Liver (tissue), 9 donors: Measurements from ENCODE around the gene SAMD5. TPM values are rescaled to one million over a fixed set of nuclear protein-coding genes. Genes with fewer than 3 reads are reported as not detected.

Source experiments
- DNase-seq: peaks from one replicate; pipeline ENCODE4 v3.0.0-alpha.2; 2017; ENCODE audit warnings: low spot score
- H3K27ac ChIP-seq, 2 donors: one replicate each; pipeline ENCODE4 v1.7.0; 2013; ENCODE audit warnings: inconsistent platforms in 2 of 2, low read length in 2 of 2, control low read depth in 1 of 2, low read depth in 1 of 2, mild to moderate bottlenecking in 1 of 2
- H3K27me3 ChIP-seq, 4 donors: one replicate each; pipeline versions ENCODE4 v1.6.1 to v1.7.0; 2013; ENCODE audit warnings: low read length in 3 of 4, inconsistent platforms in 1 of 4, mild to moderate bottlenecking in 1 of 4, moderate library complexity in 1 of 4; ENCODE audit not compliant: control insufficient read depth in 4 of 4, insufficient read depth in 4 of 4
- H3K36me3 ChIP-seq, 4 donors: one replicate each; pipeline versions ENCODE4 v1.6.1 to v1.7.0; 2013; ENCODE audit warnings: low read length in 3 of 4, mild to moderate bottlenecking in 3 of 4, low read depth in 1 of 4, moderate library complexity in 1 of 4; ENCODE audit not compliant: control insufficient read depth in 4 of 4, insufficient read depth in 3 of 4
- H3K4me1 ChIP-seq, 4 donors: one replicate each; pipeline versions ENCODE4 v1.6.1 to v1.7.0; 2013; ENCODE audit warnings: low read length in 3 of 4, mild to moderate bottlenecking in 3 of 4, moderate library complexity in 1 of 4; ENCODE audit not compliant: control insufficient read depth in 4 of 4, insufficient read depth in 4 of 4
- H3K4me3 ChIP-seq, 3 donors: one replicate each; pipeline versions ENCODE4 v1.6.1 to v1.7.0; 2013; ENCODE audit warnings: low read length in 3 of 3, control low read depth in 1 of 3, low read depth in 1 of 3, mild to moderate bottlenecking in 1 of 3
- H3K9ac ChIP-seq, 2 donors: one replicate each; pipeline ENCODE4 v1.7.0; 2013; ENCODE audit warnings: low read length in 2 of 2, mild to moderate bottlenecking in 2 of 2, moderate library complexity in 2 of 2, control low read depth in 1 of 2, low read depth in 1 of 2
- H3K9me3 ChIP-seq, 4 donors: one replicate each; pipeline versions ENCODE4 v1.6.1 to v1.7.0; 2013; ENCODE audit warnings: low read length in 3 of 4; ENCODE audit not compliant: control insufficient read depth in 4 of 4
- EGR1 ChIP-seq, 2 donors: IDR thresholded peaks; 2 replicates each; pipeline ENCODE4 v1.6.1; 2016 to 2018; ENCODE audit warnings: antibody characterized with exemption in 2 of 2, low read depth in 2 of 2
- FOXA1 ChIP-seq: IDR thresholded peaks from 2 replicates; pipeline ENCODE4 v1.6.1; 2016; ENCODE audit warnings: antibody characterized with exemption
- FOXA2 ChIP-seq: IDR thresholded peaks from 2 replicates; pipeline ENCODE4 v1.6.1; 2016; ENCODE audit warnings: antibody characterized with exemption
- GABPA ChIP-seq, 2 donors: IDR thresholded peaks in 1 of 2; conservative IDR thresholded peaks in 1 of 2; 2 replicates each; pipeline ENCODE4 v1.6.1; 2016; ENCODE audit warnings: antibody characterized with exemption in 2 of 2, mild to moderate bottlenecking in 1 of 2, moderate library complexity in 1 of 2
- HNF4A ChIP-seq, 2 donors: conservative IDR thresholded peaks; 2 replicates each; pipeline ENCODE4 v1.6.1; 2016; ENCODE audit warnings: antibody characterized with exemption in 2 of 2, mild to moderate bottlenecking in 2 of 2
- HNF4G ChIP-seq: IDR thresholded peaks from 2 replicates; pipeline ENCODE4 v1.6.1; 2016; ENCODE audit warnings: antibody characterized with exemption
- JUND ChIP-seq, 2 donors: IDR thresholded peaks; 2 replicates each; pipeline ENCODE4 v1.6.1; 2016; ENCODE audit warnings: antibody characterized with exemption in 2 of 2
- NR2F2 ChIP-seq: IDR thresholded peaks from 2 replicates; pipeline ENCODE4 v1.6.1; 2016; ENCODE audit warnings: antibody characterized with exemption
- RAD21 ChIP-seq, 2 donors: IDR thresholded peaks; 2 replicates each; pipeline ENCODE4 v1.6.1; 2016; ENCODE audit warnings: antibody characterized with exemption in 2 of 2, mild to moderate bottlenecking in 2 of 2
- RXRA ChIP-seq, 2 donors: IDR thresholded peaks; 2 replicates each; pipeline ENCODE4 v1.6.1; 2017 to 2018; ENCODE audit warnings: antibody characterized with exemption in 2 of 2, mild to moderate bottlenecking in 1 of 2
- SP1 ChIP-seq: IDR thresholded peaks from 2 replicates; pipeline ENCODE4 v1.6.1; 2018; ENCODE audit warnings: antibody characterized with exemption, mild to moderate bottlenecking
- TAF1 ChIP-seq: conservative IDR thresholded peaks from 2 replicates; pipeline ENCODE4 v1.6.1; 2016; ENCODE audit warnings: antibody characterized with exemption, mild to moderate bottlenecking
- YY1 ChIP-seq: IDR thresholded peaks from 2 replicates; pipeline ENCODE4 v1.6.1; 2016; ENCODE audit warnings: antibody characterized with exemption, mild to moderate bottlenecking
- whole genome bisulfite sequencing: extraction: QIAGEN DNeasy Blood & Tissue Kit; methylation state at CpG from one replicate; pipeline ENCODE4 v1.1.7; 2013; 5-methylcytosine and 5-hydroxymethylcytosine counted together
- polyA plus RNA-seq, 2 donors: library from polyadenylated mRNA; stranded (reverse) in 1 of 2; unstranded in 1 of 2; fragments of 200-250 nt in 1 of 2; fragments of >200 nt in 1 of 2; fragmentation: Nextera tagmentation in 1 of 2; extraction: Ambion mirVana in 1 of 2; gene quantifications; one replicate each; pipeline versions ENCODE4 v1.2.1 to v1.2.3, GENCODE V29; 2013 to 2015
- total RNA-seq, 2 donors: library from RNA; depleted of rRNA; stranded (reverse); fragments of >200 nt; gene quantifications; one replicate each; pipeline ENCODE4 v1.2.3, GENCODE V29; 2014
- TF ChIP-seq, protein P1 (sequence below): IDR thresholded peaks from 2 replicates; pipeline ENCODE4 v1.6.1; 2016; ENCODE audit warnings: antibody characterized with exemption
- TF ChIP-seq, protein P2 (sequence below): IDR thresholded peaks from 2 replicates; pipeline ENCODE4 v1.6.1; 2016; ENCODE audit warnings: antibody characterized with exemption
- TF ChIP-seq, protein P3 (sequence below): fragments of 150-350 bp; IDR thresholded peaks from 2 replicates; pipeline ENCODE4 v1.5.1; 2017; ENCODE audit warnings: improper control_type of control experiment, low read depth, low read length; ENCODE audit not compliant: missing input control
- TF ChIP-seq, protein P4 (sequence below): IDR thresholded peaks from 2 replicates; pipeline ENCODE4 v1.6.1; 2016; ENCODE audit warnings: antibody characterized with exemption
- TF ChIP-seq, protein P5 (sequence below): IDR thresholded peaks from 2 replicates; pipeline ENCODE4 v1.6.1; 2016; ENCODE audit warnings: antibody characterized with exemption, mild to moderate bottlenecking
- donor health status: healthy.
- donor health status: healthy.
- donor health status: healthy.
- donor health status: healthy.
- donor health status: healthy.

Gene SAMD5
- total and polyA plus RNA-seq, 4 donors = 2.7 to 7.6 (median 3.2) TPM

DNA sequence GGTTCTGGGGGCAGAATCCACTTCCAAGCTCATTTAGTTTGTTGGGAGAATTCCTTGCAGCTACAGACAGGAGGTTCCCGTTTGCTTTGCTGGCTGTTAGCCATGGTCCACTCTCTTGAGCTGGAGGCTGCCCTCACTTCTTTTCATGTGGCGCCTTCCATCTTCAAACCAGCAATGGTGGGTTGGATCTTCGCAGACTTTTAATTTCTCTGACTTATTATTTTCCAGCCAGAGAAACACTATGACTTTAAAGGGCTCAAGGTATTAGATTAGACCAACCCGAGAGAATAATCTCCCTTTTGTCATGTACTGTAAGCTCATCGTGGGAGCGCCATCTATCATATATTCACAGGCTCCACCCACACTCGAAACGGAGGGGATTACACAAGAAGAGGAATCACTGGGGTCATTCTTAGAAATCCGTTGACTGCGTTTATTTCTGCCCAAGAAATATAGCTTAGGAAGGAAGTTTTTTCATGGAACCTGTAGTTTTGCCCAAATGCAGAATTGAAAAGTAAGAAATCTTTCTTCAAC, 38.9 kb downstream of the SAMD5 start (continued):
- no peak for TF ChIP-seq EGR1 (IDR thresholded peaks at IDR 0.05; ENCODE audit: low read depth in 2 of 2)
- TF ChIP-seq RXRA (IDR thresholded peaks at IDR 0.05) = no peak
- no peak for TF ChIP-seq FOXA1
- TF ChIP-seq, protein P1, sequence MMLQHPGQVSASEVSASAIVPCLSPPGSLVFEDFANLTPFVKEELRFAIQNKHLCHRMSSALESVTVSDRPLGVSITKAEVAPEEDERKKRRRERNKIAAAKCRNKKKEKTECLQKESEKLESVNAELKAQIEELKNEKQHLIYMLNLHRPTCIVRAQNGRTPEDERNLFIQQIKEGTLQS = no peak
- TF ChIP-seq NR2F2 = no peak
- TF ChIP-seq HNF4A (conservative IDR thresholded peaks at IDR 0.05) = no peak
- TF ChIP-seq, protein P2, sequence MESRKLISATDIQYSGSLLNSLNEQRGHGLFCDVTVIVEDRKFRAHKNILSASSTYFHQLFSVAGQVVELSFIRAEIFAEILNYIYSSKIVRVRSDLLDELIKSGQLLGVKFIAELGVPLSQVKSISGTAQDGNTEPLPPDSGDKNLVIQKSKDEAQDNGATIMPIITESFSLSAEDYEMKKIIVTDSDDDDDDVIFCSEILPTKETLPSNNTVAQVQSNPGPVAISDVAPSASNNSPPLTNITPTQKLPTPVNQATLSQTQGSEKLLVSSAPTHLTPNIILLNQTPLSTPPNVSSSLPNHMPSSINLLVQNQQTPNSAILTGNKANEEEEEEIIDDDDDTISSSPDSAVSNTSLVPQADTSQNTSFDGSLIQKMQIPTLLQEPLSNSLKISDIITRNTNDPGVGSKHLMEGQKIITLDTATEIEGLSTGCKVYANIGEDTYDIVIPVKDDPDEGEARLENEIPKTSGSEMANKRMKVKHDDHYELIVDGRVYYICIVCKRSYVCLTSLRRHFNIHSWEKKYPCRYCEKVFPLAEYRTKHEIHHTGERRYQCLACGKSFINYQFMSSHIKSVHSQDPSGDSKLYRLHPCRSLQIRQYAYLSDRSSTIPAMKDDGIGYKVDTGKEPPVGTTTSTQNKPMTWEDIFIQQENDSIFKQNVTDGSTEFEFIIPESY = no peak
- TF ChIP-seq TAF1 = no peak

DNA sequence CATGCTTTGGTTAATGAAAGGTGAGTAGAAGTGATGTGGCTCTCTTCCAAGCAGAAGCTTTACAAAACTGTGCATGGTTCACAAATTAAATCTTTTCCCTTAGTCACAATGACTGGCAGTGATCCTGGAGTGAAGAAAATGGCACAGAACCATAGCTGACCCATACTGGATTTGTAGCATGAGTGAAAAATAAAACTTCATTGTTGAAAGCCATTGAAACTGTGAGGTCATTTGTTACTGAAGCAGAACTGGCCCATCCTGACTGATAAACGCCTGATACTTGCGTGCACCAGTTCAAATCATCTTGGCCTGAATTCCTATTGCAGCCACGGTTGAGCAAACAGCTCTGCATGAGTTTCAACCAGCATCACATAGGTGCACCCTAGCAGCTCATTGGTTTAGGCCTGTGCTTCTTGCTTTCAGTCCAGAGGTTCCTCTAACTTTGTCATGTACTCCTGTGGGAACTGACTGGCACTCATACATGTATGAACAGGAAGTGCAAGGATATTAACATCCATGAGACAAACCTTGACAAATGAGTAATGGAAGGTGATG, 40.5 kb downstream of the SAMD5 start:
- Histone ChIP-seq H3K36me3 (no peaks in the 10 kb centered on the region), H3K27ac (no peak overlapping the region), H3K4me1 (peaks cover 0 to 2% (median 0%) of the 10 kb centered on the region in 4 donors), H3K27me3 (no peaks in the 10 kb centered on the region), H3K9me3 (no peaks in the 10 kb centered on the region), H3K9ac (no peak overlapping the region), H3K4me3 (no peak overlapping the region)
- DNase-seq = no peak
- TF ChIP-seq, protein P2 = no peak
- TF ChIP-seq SP1 = no peak
- TF ChIP-seq EGR1 (IDR thresholded peaks at IDR 0.05; ENCODE audit: low read depth in 2 of 2) = no peak
- TF ChIP-seq HNF4G = no peak
- TF ChIP-seq RXRA (IDR thresholded peaks at IDR 0.05) = no peak
- no peak for TF ChIP-seq HNF4A (conservative IDR thresholded peaks at IDR 0.05)
- TF ChIP-seq RAD21 (IDR thresholded peaks at IDR 0.05) = no peak
- TF ChIP-seq GABPA (IDR thresholded peaks at IDR 0.05 in 1 of 2, conservative IDR thresholded peaks at IDR 0.05 in 1 of 2) = no peak
- TF ChIP-seq JUND (IDR thresholded peaks at IDR 0.05) = no peak
- TF ChIP-seq, protein P3, sequence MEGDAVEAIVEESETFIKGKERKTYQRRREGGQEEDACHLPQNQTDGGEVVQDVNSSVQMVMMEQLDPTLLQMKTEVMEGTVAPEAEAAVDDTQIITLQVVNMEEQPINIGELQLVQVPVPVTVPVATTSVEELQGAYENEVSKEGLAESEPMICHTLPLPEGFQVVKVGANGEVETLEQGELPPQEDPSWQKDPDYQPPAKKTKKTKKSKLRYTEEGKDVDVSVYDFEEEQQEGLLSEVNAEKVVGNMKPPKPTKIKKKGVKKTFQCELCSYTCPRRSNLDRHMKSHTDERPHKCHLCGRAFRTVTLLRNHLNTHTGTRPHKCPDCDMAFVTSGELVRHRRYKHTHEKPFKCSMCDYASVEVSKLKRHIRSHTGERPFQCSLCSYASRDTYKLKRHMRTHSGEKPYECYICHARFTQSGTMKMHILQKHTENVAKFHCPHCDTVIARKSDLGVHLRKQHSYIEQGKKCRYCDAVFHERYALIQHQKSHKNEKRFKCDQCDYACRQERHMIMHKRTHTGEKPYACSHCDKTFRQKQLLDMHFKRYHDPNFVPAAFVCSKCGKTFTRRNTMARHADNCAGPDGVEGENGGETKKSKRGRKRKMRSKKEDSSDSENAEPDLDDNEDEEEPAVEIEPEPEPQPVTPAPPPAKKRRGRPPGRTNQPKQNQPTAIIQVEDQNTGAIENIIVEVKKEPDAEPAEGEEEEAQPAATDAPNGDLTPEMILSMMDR = no peak
- TF ChIP-seq, protein P4, sequence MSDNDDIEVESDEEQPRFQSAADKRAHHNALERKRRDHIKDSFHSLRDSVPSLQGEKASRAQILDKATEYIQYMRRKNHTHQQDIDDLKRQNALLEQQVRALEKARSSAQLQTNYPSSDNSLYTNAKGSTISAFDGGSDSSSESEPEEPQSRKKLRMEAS = no peak
- no peak for TF ChIP-seq FOXA1
- TF ChIP-seq NR2F2 = no peak
- TF ChIP-seq FOXA2 = no peak
- TF ChIP-seq, protein P5, sequence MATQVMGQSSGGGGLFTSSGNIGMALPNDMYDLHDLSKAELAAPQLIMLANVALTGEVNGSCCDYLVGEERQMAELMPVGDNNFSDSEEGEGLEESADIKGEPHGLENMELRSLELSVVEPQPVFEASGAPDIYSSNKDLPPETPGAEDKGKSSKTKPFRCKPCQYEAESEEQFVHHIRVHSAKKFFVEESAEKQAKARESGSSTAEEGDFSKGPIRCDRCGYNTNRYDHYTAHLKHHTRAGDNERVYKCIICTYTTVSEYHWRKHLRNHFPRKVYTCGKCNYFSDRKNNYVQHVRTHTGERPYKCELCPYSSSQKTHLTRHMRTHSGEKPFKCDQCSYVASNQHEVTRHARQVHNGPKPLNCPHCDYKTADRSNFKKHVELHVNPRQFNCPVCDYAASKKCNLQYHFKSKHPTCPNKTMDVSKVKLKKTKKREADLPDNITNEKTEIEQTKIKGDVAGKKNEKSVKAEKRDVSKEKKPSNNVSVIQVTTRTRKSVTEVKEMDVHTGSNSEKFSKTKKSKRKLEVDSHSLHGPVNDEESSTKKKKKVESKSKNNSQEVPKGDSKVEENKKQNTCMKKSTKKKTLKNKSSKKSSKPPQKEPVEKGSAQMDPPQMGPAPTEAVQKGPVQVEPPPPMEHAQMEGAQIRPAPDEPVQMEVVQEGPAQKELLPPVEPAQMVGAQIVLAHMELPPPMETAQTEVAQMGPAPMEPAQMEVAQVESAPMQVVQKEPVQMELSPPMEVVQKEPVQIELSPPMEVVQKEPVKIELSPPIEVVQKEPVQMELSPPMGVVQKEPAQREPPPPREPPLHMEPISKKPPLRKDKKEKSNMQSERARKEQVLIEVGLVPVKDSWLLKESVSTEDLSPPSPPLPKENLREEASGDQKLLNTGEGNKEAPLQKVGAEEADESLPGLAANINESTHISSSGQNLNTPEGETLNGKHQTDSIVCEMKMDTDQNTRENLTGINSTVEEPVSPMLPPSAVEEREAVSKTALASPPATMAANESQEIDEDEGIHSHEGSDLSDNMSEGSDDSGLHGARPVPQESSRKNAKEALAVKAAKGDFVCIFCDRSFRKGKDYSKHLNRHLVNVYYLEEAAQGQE = no peak
- TF ChIP-seq YY1 = no peak
- no peak for TF ChIP-seq TAF1
- TF ChIP-seq, protein P1 = no peak
- 91% methylated on average over 3 of the region's 3 CpGs for WGBS
